SJCRH30 (cell line): ENCODE results near the gene RASA3. TPM values are rescaled to one million over a fixed set of nuclear protein-coding genes. Genes with fewer than 3 reads are reported as not detected.
"Not testable (repeated sequence)": the region's sequence is repeated elsewhere in the genome, so short reads cannot be mapped to it uniquely, and the experiment has no call there.

Experiments
- DNase-seq, 2 experiments: peaks; one replicate each; pipeline ENCODE4 v3.0.0-alpha.2; 2015 to 2020
- H3K27ac ChIP-seq: fragments of 250-450 bp; sonication (Bioruptor Pico); 2 replicates; pipeline ENCODE4 v1.5.1; 2020; ENCODE audit warnings: mild to moderate bottlenecking, moderate library complexity
- H3K27me3 ChIP-seq: fragments of 250-450 bp; sonication (Bioruptor Pico); 2 replicates; pipeline ENCODE4 v1.5.1; 2020; ENCODE audit warnings: mild to moderate bottlenecking, moderate library complexity
- H3K36me3 ChIP-seq: fragments of 250-450 bp; sonication (Bioruptor Pico); 2 replicates; pipeline ENCODE4 v1.5.1; 2020; ENCODE audit warnings: mild to moderate bottlenecking, moderate library complexity
- H3K4me1 ChIP-seq: fragments of 250-450 bp; sonication (Bioruptor Pico); 2 replicates; pipeline ENCODE4 v1.5.1; 2020; ENCODE audit warnings: mild to moderate bottlenecking, moderate library complexity
- H3K4me3 ChIP-seq: fragments of 250-450 bp; sonication (Bioruptor Pico); 2 replicates; pipeline ENCODE4 v1.5.1; 2020; ENCODE audit warnings: mild to moderate bottlenecking, moderate library complexity
- H3K9me3 ChIP-seq: fragments of 250-450 bp; sonication (Bioruptor Pico); replicated peaks from 2 replicates; pipeline ENCODE4 v1.5.1; 2020; ENCODE audit warnings: mild to moderate bottlenecking, moderate library complexity
- total RNA-seq: library from RNA; depleted of rRNA; stranded (reverse); fragments of >200 nt; shearing (Covaris generic); gene quantifications from 2 replicates; pipeline ENCODE4 v1.2.3, GENCODE V29; 2014

Gene RASA3
- total RNA-seq, 1 experiment from 2014 or later = 20.5 TPM

DNA sequence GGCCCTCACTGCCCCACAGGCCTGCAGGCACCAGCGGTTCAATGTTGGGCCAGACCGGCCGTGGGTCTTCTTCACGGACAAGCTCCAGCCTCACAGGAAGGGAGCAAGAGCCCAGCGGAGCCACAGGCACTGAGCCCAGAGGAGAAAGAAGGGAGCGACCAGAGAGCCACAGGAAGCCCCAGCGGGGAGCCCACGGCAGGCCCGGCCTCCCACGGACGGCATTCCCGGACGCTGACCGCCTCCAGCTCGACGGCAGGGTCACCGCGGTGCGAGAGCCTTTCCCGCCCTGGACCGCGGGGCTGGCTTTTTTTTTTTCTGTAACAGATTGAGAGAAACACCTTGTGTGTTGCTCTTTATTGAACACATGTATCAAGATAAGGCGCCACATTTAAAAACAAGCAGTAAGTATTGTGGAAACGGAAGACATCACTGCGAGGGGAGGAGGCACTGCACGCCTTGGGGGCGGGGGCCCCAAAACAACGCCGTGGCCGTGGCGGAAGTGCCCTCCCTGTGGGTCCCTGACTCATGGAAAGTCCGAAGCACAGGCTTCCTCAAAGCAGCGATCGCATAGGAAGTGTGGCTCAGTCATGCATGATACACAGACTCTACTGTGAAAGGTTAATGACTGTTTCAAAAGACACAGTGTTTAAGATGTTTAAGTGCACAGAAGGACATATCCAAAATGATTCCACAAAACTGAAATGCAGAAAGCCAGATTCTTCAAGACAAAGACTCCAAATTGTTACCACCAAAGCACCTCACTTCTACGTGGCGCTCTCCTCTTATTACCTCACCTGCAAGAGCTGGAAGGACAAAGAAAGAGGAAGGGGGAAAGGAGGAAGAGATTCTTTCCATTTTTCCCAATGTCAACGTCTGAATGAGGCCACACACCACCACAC lies 3.5 kb downstream of the RASA3 start:
- no peak for DNase-seq
- no peaks in the 10 kb centered on the region for H3K36me3 ChIP-seq
- peaks cover 12% of the 10 kb centered on the region; the same call in 1 of the 2 replicates for H3K4me1 ChIP-seq
- no peaks in the 10 kb centered on the region for H3K27me3 ChIP-seq
- no peaks in the 10 kb centered on the region for H3K9me3 ChIP-seq
- H3K4me3 ChIP-seq = no peak overlapping the region
- H3K27ac ChIP-seq = no peak overlapping the region

DNA sequence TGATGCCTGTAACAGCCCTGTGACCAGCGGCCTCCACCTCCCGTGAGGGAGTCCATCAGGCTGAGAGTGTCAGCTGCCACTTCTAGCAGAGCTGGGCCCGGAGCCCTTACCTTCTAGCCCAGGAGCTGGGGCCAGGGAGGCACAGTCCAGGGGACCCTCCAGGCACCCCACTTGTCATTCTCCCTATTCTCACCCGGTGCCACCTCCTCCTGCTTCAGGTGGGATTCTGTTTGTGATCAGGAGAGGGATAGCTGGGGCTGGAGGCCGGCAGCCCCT lies 4.1 kb downstream of the RASA3 start:
- Histone ChIP-seq H3K4me1 (peaks cover 12% of the 10 kb centered on the region; the same call in 1 of the 2 replicates), H3K27ac (no peak overlapping the region), H3K4me3 (no peak overlapping the region), H3K9me3 (no peaks in the 10 kb centered on the region), H3K27me3 (no peaks in the 10 kb centered on the region), H3K36me3 (no peaks in the 10 kb centered on the region)
- DNase-seq = no peak

DNA sequence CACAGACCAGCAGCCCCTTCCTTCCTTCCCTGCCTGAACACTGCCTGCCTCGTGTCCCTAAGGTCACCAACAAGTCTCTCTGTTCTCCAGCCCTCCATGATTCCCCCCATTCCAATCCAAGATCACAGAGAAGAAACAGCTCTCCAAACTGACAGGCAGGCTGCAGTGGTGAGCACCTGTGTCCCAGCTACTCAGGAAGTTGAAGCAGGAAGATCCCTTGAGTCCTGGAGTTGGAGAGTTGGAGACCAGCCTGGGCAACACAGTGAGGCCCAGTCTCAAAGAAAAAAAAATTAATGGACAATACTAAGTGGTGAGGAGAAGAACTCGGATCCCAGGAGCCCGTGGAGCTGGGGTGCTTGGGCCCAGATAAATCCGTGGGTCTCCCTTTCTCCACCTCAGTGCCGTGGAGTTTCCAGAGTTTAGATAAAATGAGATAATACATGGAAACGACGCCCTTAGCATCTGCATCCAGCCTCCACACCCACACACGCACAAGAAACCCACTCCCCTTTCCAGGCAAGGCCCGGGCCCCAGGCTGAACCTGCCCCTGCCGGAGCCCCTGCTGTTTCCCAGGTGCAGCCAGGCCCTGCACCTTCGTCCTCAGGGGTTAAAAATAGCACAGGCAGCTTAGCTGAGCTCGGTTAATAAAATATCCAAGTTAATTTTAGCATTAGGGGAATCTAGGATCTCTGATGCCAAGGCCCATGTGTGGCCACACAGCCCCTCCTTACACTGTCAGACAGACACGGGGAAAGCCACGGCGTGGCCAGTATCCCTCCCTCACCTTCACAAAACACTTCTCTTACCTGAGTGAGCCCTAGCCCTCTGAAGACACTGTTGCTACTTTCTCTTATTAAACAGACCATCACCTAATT lies 4.7 kb downstream of the RASA3 start:
- no peak overlapping the region for H3K27ac ChIP-seq
- peaks cover 12% of the 10 kb centered on the region; the same call in 1 of the 2 replicates for H3K4me1 ChIP-seq
- H3K4me3 ChIP-seq = no peak overlapping the region
- no peaks in the 10 kb centered on the region for H3K36me3 ChIP-seq
- H3K27me3 ChIP-seq = no peaks in the 10 kb centered on the region
- no peaks in the 10 kb centered on the region for H3K9me3 ChIP-seq
- DNase-seq = no peak

DNA sequence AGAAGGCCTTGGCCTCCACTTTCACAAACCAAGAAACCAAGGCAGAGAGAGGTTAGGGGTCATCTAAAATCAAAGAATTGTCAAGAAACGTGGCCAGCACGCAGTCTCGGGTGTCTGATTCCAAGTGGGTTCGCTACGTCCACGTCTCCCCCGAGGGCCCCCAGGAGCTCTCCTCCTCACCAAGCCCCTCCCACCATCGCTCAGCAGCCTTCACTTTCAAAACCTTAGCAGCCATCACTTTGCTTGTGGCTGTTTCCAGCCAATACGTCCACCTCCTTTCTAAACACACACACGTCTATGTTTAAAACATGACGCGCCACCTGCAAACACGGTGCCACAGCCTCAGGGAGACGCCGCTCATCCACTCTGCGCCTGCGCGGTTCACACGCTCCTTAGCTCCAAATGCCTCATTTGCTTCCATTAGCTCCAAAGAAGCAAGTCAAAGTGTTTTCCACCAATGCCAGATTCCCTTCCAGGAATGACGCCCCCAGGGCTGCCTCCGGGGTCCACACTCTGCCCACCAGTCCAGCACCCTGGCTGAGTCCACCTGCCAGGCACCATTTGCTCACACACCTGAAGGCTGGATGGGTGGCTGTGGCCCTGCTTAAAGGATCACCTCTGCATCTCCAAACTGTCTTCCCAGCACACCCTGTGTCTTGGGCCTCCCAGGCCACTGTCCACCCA lies 5.5 kb downstream of the RASA3 start:
- no peaks in the 10 kb centered on the region for H3K9me3 ChIP-seq
- H3K27ac ChIP-seq = no peak overlapping the region
- no peaks in the 10 kb centered on the region for H3K36me3 ChIP-seq
- no peak overlapping the region for H3K4me3 ChIP-seq
- H3K27me3 ChIP-seq = no peaks in the 10 kb centered on the region
- H3K4me1 ChIP-seq = peaks cover 12% of the 10 kb centered on the region; the same call in 1 of the 2 replicates
- no peak for DNase-seq

DNA sequence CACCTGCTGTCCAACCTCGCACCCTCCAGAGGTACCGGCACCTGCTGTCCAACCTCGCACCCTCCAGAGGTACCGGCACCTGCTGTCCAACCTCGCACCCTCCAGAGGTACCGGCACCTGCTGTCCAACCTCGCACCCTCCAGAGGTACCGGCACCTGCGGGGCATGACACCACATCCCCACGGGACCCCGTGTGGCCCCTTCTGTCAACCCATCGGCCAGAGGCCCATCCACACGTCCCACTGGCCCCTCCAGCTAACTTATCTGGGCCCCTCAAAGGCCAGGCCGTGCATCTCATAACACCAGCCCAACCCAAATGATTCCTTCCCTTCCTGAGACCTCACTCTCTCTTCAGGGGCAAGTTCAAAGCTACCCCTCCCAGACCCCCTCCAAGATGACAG lies 6.3 kb downstream of the RASA3 start:
- not testable (repeated sequence) for H3K27me3 ChIP-seq, H3K36me3 ChIP-seq, H3K9me3 ChIP-seq, H3K27ac ChIP-seq, H3K4me3 ChIP-seq, DNase-seq
- H3K4me1 ChIP-seq = peaks cover 13% of the 10 kb centered on the region; the same call in 1 of the 2 replicates

DNA sequence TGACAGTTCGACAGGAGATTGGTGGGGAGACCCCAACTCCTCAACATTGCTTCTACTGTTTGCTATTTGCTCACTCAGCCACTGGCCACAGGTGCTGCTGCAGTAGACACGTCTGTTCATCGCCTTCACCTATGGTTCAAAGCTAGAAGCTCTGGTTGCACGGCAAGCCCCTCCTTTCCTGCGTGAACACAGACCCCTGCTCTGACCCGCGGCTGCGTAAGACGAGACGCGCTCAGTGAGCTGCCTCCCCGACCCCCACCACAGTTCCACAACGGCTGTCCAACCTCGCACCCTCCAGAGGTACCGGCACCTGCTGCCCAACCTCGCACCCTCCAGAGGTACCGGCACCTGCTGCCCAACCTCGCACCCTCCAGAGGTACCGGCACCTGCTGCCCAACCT lies 6.8 kb downstream of the RASA3 start:
- Histone ChIP-seq H3K4me3 (no peak overlapping the region), H3K27me3 (no peaks in the 10 kb centered on the region), H3K36me3 (no peaks in the 10 kb centered on the region), H3K4me1 (peaks cover 17% of the 10 kb centered on the region), H3K9me3 (no peaks in the 10 kb centered on the region), H3K27ac (no peak overlapping the region)
- no peak for DNase-seq

DNA sequence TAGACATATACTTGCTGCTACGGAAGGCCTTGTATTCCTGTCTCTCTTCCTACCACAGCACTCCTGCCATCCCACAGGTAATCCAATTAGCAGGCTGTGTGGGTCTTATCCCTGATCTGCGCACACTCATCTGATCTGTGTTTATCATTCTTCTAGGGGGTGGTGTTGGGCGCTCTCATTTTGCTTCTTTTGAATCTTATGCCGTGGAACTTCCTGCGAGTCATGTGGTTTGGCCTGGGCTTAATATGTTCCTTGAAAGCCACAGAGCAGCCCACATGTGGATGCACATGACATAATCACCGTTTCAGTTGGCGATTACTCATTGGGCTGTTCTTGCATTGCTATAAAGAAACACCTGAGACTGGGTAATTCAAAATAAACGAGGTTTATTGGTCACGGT lies 7.5 kb downstream of the RASA3 start:
- H3K4me1 ChIP-seq = peaks cover 12% of the 10 kb centered on the region
- H3K4me3 ChIP-seq = no peak overlapping the region
- H3K27me3 ChIP-seq = no peaks in the 10 kb centered on the region
- no peak for DNase-seq
- H3K36me3 ChIP-seq = no peaks in the 10 kb centered on the region
- no peak overlapping the region for H3K27ac ChIP-seq
- no peaks in the 10 kb centered on the region for H3K9me3 ChIP-seq

DNA sequence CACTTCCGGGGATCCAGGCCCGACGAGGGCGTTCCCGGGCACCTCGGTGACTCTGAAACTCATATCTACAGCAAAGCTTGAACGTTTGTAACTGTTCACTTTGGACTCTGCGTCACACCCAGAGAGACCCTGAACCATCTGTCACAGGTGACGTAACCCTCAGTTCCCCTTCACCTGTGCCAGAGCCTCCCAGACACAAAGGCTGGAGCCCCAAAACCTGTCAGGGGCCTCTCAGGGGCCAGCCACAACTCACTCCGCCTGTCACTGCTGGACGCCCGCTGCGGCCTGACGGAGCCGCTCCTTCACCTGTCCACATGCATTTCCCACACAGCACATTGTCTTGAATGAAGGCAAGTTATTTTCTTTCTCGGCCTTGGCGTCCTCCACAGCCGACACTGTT lies 8.0 kb downstream of the RASA3 start:
- H3K9me3 ChIP-seq = no peaks in the 10 kb centered on the region
- peaks cover 7% of the 10 kb centered on the region for H3K4me1 ChIP-seq
- no peaks in the 10 kb centered on the region for H3K27me3 ChIP-seq
- H3K4me3 ChIP-seq = no peak overlapping the region
- DNase-seq = no peak
- no peak overlapping the region for H3K27ac ChIP-seq
- no peaks in the 10 kb centered on the region for H3K36me3 ChIP-seq

DNA sequence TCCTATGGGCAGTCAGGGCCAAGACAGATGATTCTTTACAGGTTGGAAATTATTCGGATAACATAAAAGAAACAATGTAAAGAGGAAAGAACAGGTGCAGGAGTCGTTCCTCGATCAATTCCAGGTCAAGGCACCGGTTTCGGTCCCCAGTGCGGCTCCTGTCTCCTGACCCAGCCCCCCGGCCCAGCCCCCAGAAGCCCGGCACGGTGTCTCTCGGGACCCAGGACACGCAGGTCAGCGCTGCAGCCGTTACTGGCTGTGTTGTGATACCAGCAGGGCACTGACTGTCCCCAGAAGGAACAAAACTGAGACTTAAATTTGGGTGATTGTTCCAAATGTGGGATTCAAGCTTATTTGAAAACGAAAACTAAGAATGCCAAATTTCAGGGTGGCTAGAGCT lies 8.5 kb downstream of the RASA3 start:
- Histone ChIP-seq H3K27ac (no peak overlapping the region), H3K36me3 (no peaks in the 10 kb centered on the region), H3K27me3 (no peaks in the 10 kb centered on the region), H3K4me3 (no peak overlapping the region), H3K4me1 (peaks cover 7% of the 10 kb centered on the region; the same call in 1 of the 2 replicates), H3K9me3 (no peaks in the 10 kb centered on the region)
- DNase-seq = no peak

DNA sequence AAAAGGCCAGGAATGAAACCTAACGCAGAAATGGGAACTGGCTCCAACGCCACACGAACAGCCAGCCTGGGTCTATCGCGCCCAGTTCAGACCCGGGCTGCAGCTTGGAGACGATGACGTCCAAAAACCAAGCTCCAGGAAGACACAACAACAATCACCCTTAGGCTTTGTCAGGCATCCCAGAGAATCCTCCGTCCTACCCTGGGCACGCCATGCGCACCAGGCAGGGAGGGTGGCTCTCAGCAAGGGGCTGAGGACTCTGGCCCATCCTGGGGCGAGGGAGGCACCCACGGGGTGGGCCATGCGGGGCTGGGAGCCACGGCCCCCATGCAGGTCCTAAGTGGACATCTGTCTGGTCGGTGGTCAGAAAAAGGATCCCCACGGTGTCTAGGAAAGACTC lies 9.0 kb downstream of the RASA3 start:
- Histone ChIP-seq H3K9me3 (no peaks in the 10 kb centered on the region), H3K27ac (no peak overlapping the region), H3K4me3 (no peak overlapping the region), H3K36me3 (no peaks in the 10 kb centered on the region), H3K4me1 (peaks cover 7% of the 10 kb centered on the region; the same call in 1 of the 2 replicates), H3K27me3 (no peaks in the 10 kb centered on the region)
- DNase-seq = no peak

DNA sequence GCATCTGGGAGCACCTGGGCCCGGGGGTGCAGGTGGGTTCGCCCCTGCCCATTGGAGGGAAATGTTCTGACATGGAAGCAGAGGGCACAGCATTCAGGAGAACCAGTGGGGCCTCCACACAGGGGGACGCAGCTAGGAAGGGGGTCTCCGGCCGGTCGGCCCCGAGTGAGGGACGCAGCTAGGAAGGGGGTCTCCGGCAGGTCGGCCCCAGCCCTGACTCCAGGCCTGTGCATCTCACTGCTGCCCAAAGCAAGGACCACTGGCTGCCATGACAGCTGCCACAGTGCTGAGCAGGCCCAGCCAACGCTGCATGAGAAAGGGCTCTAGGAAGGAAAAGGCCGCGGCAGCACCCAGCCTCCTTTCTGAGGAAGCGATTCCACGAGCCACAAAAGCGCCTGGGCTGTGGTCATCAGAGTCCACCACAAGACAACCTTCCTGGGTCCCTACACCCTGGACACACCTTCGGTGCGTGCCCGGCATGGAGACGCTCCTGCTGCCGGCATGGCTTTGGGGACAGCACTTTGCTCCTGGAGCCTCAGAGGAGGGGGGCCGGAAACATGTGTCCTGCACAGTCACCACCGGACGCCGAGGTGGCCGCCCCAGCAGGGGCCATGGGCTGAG lies 9.7 kb downstream of the RASA3 start:
- no peaks in the 10 kb centered on the region for H3K27me3 ChIP-seq
- no peak for DNase-seq
- peaks cover 12% of the 10 kb centered on the region for H3K4me1 ChIP-seq
- H3K36me3 ChIP-seq = no peaks in the 10 kb centered on the region
- H3K27ac ChIP-seq = no peak overlapping the region
- no peaks in the 10 kb centered on the region for H3K9me3 ChIP-seq
- H3K4me3 ChIP-seq = no peak overlapping the region

DNA sequence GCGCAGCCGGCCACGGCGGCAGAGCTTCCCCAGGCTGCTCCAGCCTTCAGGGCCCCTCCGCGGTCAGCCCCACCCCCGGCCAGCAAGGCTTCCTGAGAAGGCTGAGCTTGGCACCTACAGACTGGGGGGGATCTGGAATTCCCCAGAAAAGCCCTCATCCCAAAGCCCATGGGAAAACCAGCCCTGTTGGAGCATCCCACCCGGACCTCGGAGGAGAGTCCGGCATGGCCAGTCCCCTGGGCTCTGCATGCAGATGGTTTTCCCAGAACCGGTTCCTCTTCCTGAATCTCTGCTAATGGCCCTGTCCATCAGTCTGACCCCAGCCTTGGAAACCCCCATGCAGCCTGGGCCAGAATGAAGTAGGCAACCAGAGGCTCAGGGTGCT lies 10.3 kb downstream of the RASA3 start:
- no peak for DNase-seq
- no peaks in the 10 kb centered on the region for H3K27me3 ChIP-seq
- no peak overlapping the region for H3K4me3 ChIP-seq
- no peak overlapping the region for H3K27ac ChIP-seq
- peaks cover 12% of the 10 kb centered on the region for H3K4me1 ChIP-seq
- H3K9me3 ChIP-seq = no peaks in the 10 kb centered on the region
- no peaks in the 10 kb centered on the region for H3K36me3 ChIP-seq

DNA sequence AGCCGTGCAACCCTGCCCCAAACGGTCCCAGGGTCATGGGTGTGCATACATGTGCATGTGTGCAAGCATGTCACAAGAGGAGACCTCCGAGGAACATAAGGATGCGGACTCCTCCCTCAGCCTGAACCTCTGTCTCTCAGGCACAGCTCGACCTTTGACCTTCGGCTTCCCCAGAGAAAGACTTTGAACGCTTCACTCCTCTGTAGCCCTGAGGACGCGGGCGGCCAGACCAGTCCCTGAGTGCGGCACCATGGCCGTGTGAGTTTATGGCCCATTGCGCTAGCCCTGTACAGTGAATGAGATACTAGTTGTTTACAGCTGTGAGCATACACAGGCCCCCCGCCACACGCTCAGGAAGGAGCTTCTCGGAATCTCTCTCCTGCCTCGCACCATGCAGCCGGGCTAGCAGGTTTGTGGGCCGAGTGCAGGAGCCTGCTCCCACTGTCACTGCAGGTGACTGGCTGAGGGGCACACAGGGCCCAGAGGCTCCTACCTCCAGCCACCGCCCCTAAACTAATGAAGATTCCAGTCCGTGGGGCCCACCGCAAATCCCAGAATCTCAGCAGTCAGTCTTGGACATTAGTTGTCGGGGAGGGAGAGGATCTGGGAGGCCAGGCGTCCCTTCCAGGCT lies 10.8 kb downstream of the RASA3 start:
- DNase-seq = no peak
- Histone ChIP-seq H3K4me1 (peaks cover 12% of the 10 kb centered on the region), H3K4me3 (no peak overlapping the region), H3K9me3 (no peaks in the 10 kb centered on the region), H3K27ac (no peak overlapping the region), H3K27me3 (no peaks in the 10 kb centered on the region), H3K36me3 (no peaks in the 10 kb centered on the region)

DNA sequence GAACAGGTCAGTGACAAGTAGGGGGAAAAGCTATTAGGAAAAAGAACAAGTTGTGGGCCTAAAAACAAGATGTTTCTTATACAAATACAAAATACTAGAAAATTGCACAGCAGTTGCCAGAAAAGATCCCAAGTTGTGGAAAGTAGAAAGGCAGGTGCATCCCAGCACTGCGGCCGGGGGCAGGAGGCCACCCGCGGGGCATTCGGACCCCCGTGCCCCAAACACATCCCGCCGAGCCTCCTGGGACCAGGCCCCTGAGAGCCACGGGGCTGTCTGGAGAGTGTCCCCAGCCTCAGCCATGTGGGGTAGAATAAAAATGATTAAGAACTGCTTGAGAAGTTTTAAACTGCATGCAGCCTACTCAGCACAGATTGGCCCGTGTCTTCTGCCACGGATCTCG lies 11.4 kb downstream of the RASA3 start:
- Histone ChIP-seq H3K27ac (no peak overlapping the region), H3K4me1 (peaks cover 12% of the 10 kb centered on the region), H3K4me3 (no peak overlapping the region), H3K27me3 (no peaks in the 10 kb centered on the region), H3K9me3 (no peaks in the 10 kb centered on the region), H3K36me3 (no peaks in the 10 kb centered on the region)
- no peak for DNase-seq
